K562 (cell line): ENCODE results near the gene USP10.

Experiments used
- EGR1 ChIP-seq: fragments of 450-650 bp; conservative IDR thresholded peaks from 2 replicates; pipeline ENCODE4 v1.6.1; 2017; ENCODE audit warnings: mild to moderate bottlenecking
- MXI1 ChIP-seq: IDR thresholded peaks from 2 replicates; pipeline ENCODE4 v1.6.1; 2011; ENCODE audit warnings: low read depth, mild to moderate bottlenecking, improper control_type of control experiment, low read length
- NR4A1 ChIP-seq, 2 experiments: fragments of 250-450 bp in 1 of 2; fragments of 450-650 bp in 1 of 2; sonication (Bioruptor Pico) in 1 of 2; IDR thresholded peaks; 2 replicates each; pipeline versions ENCODE4 v1.4.0 to v1.6.1; 2016 to 2020; ENCODE audit warnings: mild to moderate bottlenecking in 2 of 2, missing compliant biosample characterization in 1 of 2, missing genetic modification characterization in 1 of 2, moderate library complexity in 1 of 2
- RCOR1 ChIP-seq, 2 experiments: IDR thresholded peaks; 2 replicates each; pipeline ENCODE4 v1.6.1; 2012; ENCODE audit warnings: low read depth in 2 of 2, low read length in 2 of 2, borderline replicate concordance in 1 of 2, improper control_type of control experiment in 1 of 2
- TBP ChIP-seq: optimal IDR thresholded peaks from 2 replicates; pipeline ENCODE3; 2011; ENCODE audit warnings: low read depth, low read length, improper control_type of control experiment
- ZBTB49 ChIP-seq: sonication (generic); formaldehyde crosslinking; IDR thresholded peaks from 2 replicates; pipeline ENCODE4 v1.8.0; 2022; ENCODE audit warnings: missing genetic modification reagents, mild to moderate bottlenecking, borderline replicate concordance
- ZNF143 ChIP-seq: sonication (generic); formaldehyde crosslinking; IDR thresholded peaks from 2 replicates; pipeline ENCODE4 v1.9.0; 2022; ENCODE audit warnings: mild to moderate bottlenecking, missing genetic modification reagents
- ZNF740 ChIP-seq, 3 experiments: fragments of 200-800 bp in 1 of 3; sonication (Bioruptor generic) in 1 of 3; sonication (generic) in 1 of 3; formaldehyde crosslinking in 1 of 3; IDR thresholded peaks; 2 replicates each; pipeline versions ENCODE4 v1.6.1 to v1.8.0; 2016 to 2022; ENCODE audit warnings: mild to moderate bottlenecking in 2 of 3, missing compliant biosample characterization in 2 of 3, missing genetic modification characterization in 2 of 3, missing genetic modification reagents in 1 of 3

DNA sequence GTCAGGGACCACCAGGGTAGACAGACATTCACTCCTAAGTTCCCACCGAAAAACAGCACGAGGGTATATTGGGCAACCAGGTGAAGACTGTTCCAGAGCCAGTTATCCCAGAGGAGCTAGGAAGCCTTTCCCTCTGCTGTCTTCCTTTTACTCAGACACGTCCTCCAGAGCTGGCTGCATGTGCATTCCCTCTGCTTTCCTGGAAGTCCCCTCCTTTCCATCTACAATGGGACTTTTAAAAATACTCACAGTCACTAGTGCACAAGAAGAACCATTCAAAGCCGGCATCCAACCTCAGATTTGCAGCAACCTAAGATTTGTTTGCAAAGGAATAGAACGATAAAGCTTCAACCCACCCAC, 87.4 kb downstream of the USP10 start:
- TF ChIP-seq MXI1, result no peak
- TF ChIP-seq ZNF740 (CRISPR knock-in tag; IDR thresholded peaks at IDR 0.05), result no peak
- TF ChIP-seq ZNF740 (tag; IDR thresholded peaks at IDR 0.05), result no peak
- no peak for TF ChIP-seq RCOR1 (IDR thresholded peaks at IDR 0.05; ENCODE audit: borderline replicate concordance in 1 of 2, low read depth in 2 of 2, low read length in 2 of 2)
- TF ChIP-seq TBP, result no peak
- TF ChIP-seq NR4A1 (CRISPR knock-in tag; IDR thresholded peaks at IDR 0.05), result no peak
- no peak for TF ChIP-seq NR4A1 (tag; IDR thresholded peaks at IDR 0.05)
- TF ChIP-seq ZNF143 (CRISPR knock-in tag), result no peak
- TF ChIP-seq ZBTB49 (CRISPR knock-in tag), result no peak
- no peak for TF ChIP-seq EGR1
